HG03139 (cell line): ENCODE results near the gene BSDC1.
A peak's percentile ranks its signal among the peaks of the same experiment; 100 is the strongest.
"Not testable (repeated sequence)": the region's sequence is repeated elsewhere in the genome, so short reads cannot be mapped to it uniquely, and the experiment has no call there.

Experiments used
- ATAC-seq: cut with Tn5 transposase; IDR thresholded peaks from one replicate; pipeline ENCODE4 v1.9.1; 2021; ENCODE audit not compliant: unreplicated experiment

BSDC1 gene

GRCh38 chr1:32361308-32361673, 33.0 kb downstream of the BSDC1 start:
- ATAC-seq = no peak

DNA sequence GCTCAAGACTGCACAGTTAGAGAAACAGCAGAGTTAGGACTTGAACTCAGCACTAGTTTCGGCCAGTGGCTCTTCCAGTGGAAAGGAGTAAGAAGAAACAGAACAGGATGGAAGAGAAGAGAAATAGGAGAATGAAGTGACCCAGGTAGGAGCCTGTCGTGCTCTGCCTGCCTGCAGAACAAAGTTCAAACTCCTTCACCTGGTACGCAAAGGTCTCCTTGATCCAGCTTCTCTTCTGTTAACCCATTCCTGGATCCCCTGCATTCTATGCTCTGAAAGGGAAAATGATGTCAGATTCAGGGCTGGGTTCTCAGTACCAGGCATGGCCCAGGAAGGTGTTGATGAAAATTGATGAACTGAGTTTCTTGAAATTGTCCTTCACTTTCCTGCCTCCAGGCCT, 35.8 kb downstream of the BSDC1 start:
- ATAC-seq = no peak

GRCh38 chr1:32357614-32358013, 36.6 kb downstream of the BSDC1 start:
- ATAC-seq = no peak

- no peak for ATAC-seq
Observed at GRCh38 chr1:32356478-32356877, 37.8 kb downstream of the BSDC1 start.

DNA sequence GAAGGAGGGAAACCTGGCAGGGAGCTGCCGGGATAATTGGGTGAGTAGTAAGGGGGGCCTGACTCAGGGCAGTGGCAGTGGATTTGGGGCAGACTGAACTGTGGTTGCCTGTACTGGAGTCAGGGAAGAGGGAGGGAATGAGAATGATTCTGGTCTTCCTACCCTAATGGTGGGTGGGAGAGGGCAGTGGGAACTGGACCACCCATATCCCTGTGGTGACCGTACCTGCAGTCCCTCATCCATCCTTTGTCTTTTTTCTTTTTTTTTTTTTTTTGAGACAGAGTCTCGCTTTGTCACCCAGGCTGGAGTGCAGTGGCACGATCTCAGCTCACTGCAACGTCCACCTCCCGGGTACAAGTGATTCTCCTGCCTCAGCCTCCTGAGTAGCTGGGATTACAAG, 38.5 kb downstream of the BSDC1 start:
- ATAC-seq = not testable (repeated sequence)

- no peak for ATAC-seq
Observed at GRCh38 chr1:32353886-32354570, 40.2 kb downstream of the BSDC1 start.

- no peak for ATAC-seq
Observed at GRCh38 chr1:32353431-32353830, 40.8 kb downstream of the BSDC1 start.

DNA sequence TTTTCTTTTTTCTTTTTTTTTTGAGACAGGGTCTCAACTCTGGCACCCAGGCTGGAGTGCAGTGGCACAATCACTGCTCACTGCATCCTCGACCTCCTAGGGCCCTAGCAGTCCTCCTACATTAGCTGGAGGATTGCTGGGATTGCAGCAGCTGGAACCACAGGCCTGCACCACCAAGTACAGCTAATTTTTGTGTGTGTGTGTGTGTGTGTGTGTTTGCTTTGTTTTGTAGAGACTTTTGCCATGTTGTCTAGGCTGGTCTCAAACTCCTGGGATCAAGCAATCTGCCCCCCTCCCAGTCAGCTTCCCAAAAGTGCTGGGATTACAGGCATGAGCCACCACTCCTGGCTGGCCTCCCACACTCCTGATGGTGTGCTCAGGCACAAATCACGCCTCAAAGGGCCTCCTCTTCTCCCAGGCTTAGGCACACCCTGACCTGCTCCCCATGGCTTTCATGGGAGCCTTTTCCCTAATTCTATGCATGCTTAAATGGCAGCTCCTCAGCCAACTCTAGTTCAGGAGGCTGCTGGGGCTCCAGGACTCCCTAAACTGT, 41.3 kb downstream of the BSDC1 start:
- ATAC-seq = no peak

GRCh38 chr1:32352239-32352745, 41.9 kb downstream of the BSDC1 start:
- no peak for ATAC-seq

DNA sequence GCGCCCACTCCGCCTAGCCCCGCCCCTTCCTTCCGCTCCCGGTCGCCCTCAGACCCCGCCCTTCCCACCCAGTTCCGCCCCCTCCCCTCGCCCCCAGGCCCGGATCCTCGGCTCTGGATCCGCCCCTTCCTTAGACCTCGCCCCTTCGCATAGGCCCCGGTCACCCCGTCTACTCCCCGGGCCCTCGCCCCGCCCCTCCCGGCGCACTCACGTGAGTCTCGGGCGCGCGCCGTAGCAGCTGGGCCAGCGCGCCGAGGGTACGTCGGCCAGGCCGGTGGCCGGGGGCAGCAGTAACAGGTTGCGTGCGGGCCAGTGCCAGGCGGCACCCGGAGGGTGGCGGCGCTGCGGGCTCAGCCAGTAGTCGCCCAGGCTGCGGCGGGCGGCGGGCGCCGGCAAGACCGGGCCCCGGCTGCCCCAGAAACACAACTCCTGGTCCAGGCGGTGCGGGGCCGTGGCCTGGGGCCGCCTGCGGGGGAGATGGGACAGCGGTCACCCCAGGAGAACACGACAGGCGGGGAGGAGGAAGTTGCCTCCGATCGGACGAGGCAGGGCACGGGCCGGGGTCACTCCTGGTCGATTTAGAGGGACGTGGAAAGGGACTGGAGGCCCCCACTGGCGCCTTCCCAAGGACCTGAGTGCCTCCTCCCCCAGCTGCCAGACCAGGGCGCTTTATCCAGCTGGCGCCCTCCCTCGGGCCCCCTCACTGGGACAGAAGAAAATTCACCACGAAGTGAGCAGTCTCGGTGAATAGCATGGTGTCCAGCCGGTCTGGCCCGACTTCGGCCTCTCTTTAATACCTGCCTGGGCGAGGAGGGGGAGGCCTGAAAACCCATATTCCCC, 42.6 kb downstream of the BSDC1 start:
- peak; percentile 92 for ATAC-seq

DNA sequence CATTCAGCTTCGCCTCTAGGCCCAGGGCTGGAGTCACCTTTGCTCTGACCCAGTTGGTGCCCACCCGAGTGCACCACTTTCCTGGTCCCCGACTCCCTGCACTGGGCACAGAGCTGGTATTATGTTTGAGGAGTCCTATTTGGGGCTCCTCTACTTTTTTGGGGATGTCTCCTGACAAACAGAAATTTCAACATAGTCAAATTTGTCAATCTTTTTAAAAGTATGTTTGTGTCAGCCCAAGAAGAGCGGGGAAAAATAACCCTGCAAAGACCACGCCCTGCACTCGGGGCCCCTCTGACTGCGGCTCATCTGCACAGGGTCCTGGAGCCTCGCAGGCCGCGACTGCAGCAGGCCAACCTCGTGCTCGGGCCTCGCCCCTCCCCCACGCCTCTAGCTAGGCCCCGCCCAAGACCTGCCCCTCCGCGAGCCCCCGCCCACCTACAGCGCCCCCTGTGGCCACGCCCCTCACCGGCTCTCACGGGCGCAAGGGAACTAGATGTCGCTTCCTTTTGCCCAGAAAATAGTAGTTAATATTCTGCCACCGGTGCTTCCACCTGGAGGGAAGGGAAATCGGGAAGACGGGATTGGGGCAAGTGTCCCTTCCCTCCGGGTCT, 43.3 kb downstream of the BSDC1 start:
- peak; percentile 22 for ATAC-seq

- ATAC-seq = no peak
Observed at GRCh38 chr1:32349211-32349708, 45.0 kb downstream of the BSDC1 start.

GRCh38 chr1:32346532-32347157, 47.6 kb downstream of the BSDC1 start:
- ATAC-seq = no peak

DNA sequence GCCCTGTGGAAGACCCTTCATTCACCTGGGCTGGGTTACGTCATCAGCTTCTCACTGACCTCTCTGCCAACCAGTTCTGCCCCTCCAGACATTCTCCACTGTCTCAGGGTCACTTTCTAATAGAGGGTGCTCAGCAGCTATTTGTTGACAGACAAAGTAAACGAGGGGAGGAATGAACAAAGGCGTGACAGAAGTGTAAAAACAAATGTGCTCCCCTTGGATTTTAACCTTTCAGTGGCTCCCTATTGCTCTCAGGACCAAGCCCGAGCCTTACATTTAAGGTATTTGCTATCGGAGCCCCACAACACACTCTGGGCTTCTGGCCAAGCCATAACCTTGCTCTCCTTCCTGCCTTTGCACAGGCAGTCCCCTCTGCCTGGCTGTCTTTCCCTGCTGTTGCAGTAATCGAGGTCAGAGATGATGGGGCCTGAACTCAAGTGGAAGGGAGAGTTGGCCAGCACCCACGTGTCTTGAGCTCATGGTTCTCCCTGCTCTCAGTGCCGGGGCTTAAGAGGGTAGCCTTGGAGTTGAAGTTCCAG, 48.9 kb downstream of the BSDC1 start:
- ATAC-seq = no peak

DNA sequence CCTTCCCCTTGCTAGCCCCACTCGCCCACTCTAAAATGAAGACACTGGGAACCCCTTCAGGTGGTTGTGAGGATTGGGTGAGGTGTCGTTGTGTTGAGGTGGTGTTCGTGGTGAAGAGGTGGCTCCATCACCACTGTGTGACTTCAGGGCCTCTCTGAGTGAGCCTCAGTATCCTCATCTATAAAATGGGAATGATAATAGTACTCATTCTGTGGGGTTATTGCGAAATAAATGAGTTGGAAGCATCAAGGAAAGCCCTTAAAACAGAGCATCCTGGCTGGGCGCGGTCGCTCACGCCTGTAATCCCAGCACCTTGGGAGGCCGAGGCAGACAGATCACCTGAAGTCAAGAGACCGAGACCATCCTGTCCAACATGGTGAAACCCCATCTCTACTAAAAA, 51.5 kb downstream of the BSDC1 start:
- no peak for ATAC-seq

DNA sequence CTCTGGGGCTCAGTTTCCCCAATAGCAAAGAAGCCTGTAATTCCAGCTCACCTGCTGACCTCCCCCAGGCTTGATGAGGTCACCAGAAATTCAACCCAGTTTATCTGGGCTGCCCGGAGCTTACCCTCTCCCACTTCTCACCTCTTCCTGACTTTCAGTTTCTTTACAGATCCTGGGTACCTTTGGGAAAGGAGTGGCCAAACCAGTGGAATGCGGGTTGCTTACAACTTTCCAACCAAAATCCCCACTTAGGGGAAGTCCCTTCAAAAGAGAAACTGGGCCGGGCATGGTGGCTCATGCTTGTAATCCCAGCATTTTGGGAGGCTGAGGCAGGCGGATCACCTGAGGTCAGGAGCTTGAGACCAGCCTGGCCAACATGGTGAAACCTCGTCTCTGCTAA, 52.3 kb downstream of the BSDC1 start:
- ATAC-seq = no peak

DNA sequence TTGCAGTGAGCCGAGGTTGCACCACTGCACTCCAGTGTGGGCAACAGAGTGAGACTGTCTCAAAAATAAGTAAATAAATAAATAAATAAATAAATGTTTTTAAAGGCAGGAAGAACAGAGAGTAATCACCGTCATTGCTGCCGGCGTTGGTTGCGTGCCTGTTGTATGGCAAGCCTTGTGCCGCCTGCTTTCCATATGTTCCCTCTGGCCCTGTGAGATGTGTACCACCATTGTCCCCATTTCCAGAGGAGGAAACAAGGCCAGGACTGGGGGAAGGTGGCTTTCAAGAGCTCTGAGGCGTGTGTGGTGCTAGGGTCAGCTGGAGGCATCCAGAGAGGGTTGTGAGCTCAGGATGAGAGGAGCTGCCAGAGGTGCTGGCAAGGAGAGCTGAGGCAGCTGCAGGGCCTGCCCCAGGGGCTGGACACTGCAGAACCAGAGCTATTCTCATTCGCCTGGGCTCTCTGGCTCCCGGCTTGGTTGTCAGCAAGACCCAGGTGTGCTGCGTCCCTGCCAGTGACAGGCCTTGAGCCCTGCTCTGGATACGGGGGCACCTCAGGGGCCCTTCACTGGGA, 53.0 kb downstream of the BSDC1 start:
- no peak for ATAC-seq

GRCh38 chr1:32339363-32339978, 54.8 kb downstream of the BSDC1 start:
- no peak for ATAC-seq

DNA sequence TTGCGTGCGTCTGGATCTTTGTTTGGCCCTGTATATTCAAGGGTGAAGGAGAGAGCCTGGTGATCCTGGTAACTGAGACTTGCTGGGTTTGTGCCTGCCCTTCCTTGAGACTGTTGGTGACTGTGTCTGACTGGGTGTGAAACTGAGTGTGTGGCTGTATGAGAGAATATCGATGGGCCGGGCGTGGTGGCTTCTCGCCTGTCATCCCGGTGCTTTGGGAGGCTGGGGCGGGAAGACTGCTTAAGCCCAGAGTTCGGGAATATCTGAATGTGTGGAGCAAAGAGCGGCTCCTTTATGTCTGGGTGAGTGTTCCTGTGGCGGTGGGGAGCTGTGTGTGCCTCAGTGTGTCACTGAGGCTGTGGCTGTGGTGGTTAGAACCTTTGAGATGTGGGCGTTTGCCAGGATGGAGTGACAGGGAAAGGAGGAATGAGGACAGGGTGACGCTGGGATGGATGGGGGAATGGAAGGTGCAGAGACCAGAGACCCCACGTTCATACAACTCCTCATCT, 55.5 kb downstream of the BSDC1 start:
- ATAC-seq = no peak
